RWPE2 (cell line): ENCODE results near the gene SPTBN5.

Source experiments
- ATAC-seq: fragments of 200-7000 bp; cut with Tn5 transposase; 3 replicates; pipeline ENCODE4 v1.9.1; 2021; ENCODE audit warnings: low read depth
- DNase-seq: peaks from one replicate; pipeline ENCODE4 v3.0.0-alpha.2; 2020; ENCODE audit warnings: low spot score
- H3K27ac ChIP-seq: fragments of 450-650 bp; 2 replicates; pipeline ENCODE4 v1.5.1; 2017; ENCODE audit warnings: mild to moderate bottlenecking; ENCODE audit not compliant: poor library complexity, severe bottlenecking
- H3K27me3 ChIP-seq: fragments of 250-450 bp; sonication (Bioruptor Pico); 2 replicates; pipeline ENCODE4 v1.5.1; 2021; ENCODE audit warnings: mild to moderate bottlenecking, moderate library complexity; ENCODE audit not compliant: insufficient read depth, poor library complexity, severe bottlenecking
- H3K36me3 ChIP-seq: fragments of 250-450 bp; sonication (Bioruptor Pico); 2 replicates; pipeline ENCODE4 v1.5.1; 2020; ENCODE audit warnings: low read depth, mild to moderate bottlenecking, moderate library complexity
- H3K4me1 ChIP-seq: fragments of 250-450 bp; sonication (Bioruptor Pico); 2 replicates; pipeline ENCODE4 v1.5.1; 2021; ENCODE audit warnings: mild to moderate bottlenecking, moderate library complexity; ENCODE audit not compliant: insufficient read depth, poor library complexity, severe bottlenecking
- H3K4me3 ChIP-seq: fragments of 250-450 bp; sonication (Bioruptor Pico); 2 replicates; pipeline ENCODE4 v1.5.1; 2021; ENCODE audit warnings: mild to moderate bottlenecking, moderate library complexity; ENCODE audit not compliant: severe bottlenecking
- H3K9me3 ChIP-seq: fragments of 250-450 bp; sonication (Bioruptor Pico); 2 replicates; pipeline ENCODE4 v1.5.1; 2021; ENCODE audit warnings: mild to moderate bottlenecking, moderate library complexity; ENCODE audit not compliant: severe bottlenecking
- CTCF ChIP-seq: fragments of 450-650 bp; IDR thresholded peaks from one replicate; pipeline ENCODE4 v1.5.1; 2017; ENCODE audit warnings: mild to moderate bottlenecking, moderate library complexity; ENCODE audit not compliant: poor library complexity, severe bottlenecking

Gene SPTBN5

GRCh38 chr15:41930867-41931222 lies 37.0 kb upstream of the SPTBN5 start:
- no peak for TF ChIP-seq CTCF
- H3K4me3 ChIP-seq = no peak overlapping the region
- no peak for DNase-seq
- H3K27ac ChIP-seq = peak overlapping the region; percentile 67
- H3K27me3 ChIP-seq = no peaks in the 10 kb centered on the region
- no peaks in the 10 kb centered on the region for H3K9me3 ChIP-seq
- H3K36me3 ChIP-seq = peaks cover 37% of the 10 kb centered on the region
- peaks cover 63% of the 10 kb centered on the region for H3K4me1 ChIP-seq
- ATAC-seq = no peak

GRCh38 chr15:41930221-41930866 lies 36.5 kb upstream of the SPTBN5 start:
- peak; percentile 77 for ATAC-seq
- DNase-seq = no peak
- Histone ChIP-seq H3K4me3 (no peak overlapping the region), H3K27ac (peak overlapping the region; percentile 67), H3K9me3 (no peaks in the 10 kb centered on the region), H3K4me1 (peaks cover 60% of the 10 kb centered on the region), H3K36me3 (peaks cover 34% of the 10 kb centered on the region), H3K27me3 (no peaks in the 10 kb centered on the region)
- TF ChIP-seq CTCF = peak; percentile 87

- Histone ChIP-seq H3K4me1 (peaks cover 45% of the 10 kb centered on the region), H3K9me3 (no peaks in the 10 kb centered on the region), H3K27me3 (no peaks in the 10 kb centered on the region), H3K36me3 (peaks cover 45% of the 10 kb centered on the region), H3K4me3 (no peak overlapping the region), H3K27ac (peak overlapping the region; percentile 67)
- DNase-seq (no peak), ATAC-seq (no peak)
- TF ChIP-seq CTCF = no peak
Measured at GRCh38 chr15:41928637-41929620, 35.1 kb upstream of the SPTBN5 start.

- ATAC-seq (no peak), DNase-seq (no peak)
- H3K4me1 ChIP-seq = peaks cover 37% of the 10 kb centered on the region
- H3K27me3 ChIP-seq = no peaks in the 10 kb centered on the region
- no peak overlapping the region for H3K4me3 ChIP-seq
- peaks cover 52% of the 10 kb centered on the region for H3K36me3 ChIP-seq
- no peak for TF ChIP-seq CTCF
- no peak overlapping the region for H3K27ac ChIP-seq
- H3K9me3 ChIP-seq = no peaks in the 10 kb centered on the region
Measured at GRCh38 chr15:41928100-41928499, 34.2 kb upstream of the SPTBN5 start.

- H3K27ac ChIP-seq = no peak overlapping the region
Measured at GRCh38 chr15:41927536-41927935, 33.7 kb upstream of the SPTBN5 start.

More at GRCh38 chr15:41927536-41927935, 33.7 kb upstream of the SPTBN5 start:
- ATAC-seq (no peak), DNase-seq (no peak)
- Histone ChIP-seq H3K4me3 (no peak overlapping the region), H3K4me1 (peaks cover 32% of the 10 kb centered on the region), H3K27me3 (no peaks in the 10 kb centered on the region), H3K36me3 (peaks cover 57% of the 10 kb centered on the region), H3K9me3 (no peaks in the 10 kb centered on the region)
- no peak for TF ChIP-seq CTCF
